Activated CD8-positive, alpha-beta memory T cell treated with anti-CD3 and anti-CD28 coated beads, Interleukin-2, amount 50 U/mL, for 48 hours (primary cell): ENCODE results near the gene PHYKPL.
A peak's percentile ranks its signal among the peaks of the same experiment; 100 is the strongest.

Experiments used
- DNase-seq: peaks from one replicate; pipeline ENCODE4 v3.0.0-alpha.2; 2020

The PHYKPL gene

DNA sequence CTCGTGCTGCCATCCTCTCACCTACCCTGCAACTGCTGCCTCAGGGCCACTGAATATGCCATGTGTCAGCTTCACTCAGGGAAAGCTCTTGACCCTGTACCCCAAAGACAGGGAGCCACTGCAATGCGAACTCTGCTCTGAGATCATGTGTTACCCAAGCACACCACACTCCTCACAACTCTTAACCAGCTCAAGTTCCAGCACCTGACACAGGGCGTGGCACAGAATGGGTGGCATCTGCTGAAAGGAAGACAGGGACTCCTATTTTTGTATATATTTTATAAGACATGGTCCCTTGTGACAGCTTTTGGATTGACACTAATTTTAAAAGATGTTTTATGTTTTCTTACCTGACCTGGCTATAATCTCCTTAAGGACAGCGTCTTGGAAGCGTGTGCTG, 10.7 kb downstream of the PHYKPL start:
- DNase-seq = no peak

DNA sequence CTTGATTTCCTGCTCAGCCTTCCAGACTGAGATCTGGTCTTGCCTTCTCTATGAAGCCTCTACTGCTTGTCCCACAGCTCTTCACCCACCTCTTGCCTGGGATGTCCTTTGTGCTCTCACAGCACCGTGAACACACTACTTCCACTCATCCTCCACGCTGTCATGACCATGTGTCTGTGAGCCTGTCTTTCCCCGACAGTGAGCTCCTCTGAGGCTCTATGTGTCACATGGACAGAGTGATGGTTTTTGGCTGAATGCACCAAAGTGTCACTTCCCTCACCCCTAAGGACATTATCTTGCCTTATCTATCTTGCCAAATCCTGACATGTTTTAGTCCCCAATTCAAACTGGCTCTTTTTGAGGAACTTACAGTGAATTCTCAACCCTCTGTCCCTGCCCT, 11.3 kb downstream of the PHYKPL start:
- DNase-seq = no peak

DNA sequence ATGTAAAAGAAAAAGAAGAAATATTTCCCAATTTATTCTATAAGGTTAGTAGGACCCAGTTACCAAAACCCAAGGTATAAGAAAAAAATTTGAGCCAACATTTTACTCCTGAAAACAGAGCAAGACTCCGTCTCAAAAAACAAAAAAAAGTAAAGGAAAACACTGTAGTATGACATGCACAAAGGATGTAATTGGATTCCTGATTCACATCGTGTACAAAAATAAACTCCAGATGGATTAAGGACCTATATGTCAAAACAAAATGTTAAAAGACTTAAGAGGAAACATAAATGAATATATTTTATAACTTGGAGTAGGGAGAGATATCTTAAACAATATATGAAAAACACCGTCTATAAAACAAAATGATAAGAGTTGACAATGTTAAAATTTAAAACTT, 13.8 kb downstream of the PHYKPL start:
- no peak for DNase-seq

- no peak for DNase-seq
Observed at GRCh38 chr5:178218237-178218776, 14.3 kb downstream of the PHYKPL start.

DNA sequence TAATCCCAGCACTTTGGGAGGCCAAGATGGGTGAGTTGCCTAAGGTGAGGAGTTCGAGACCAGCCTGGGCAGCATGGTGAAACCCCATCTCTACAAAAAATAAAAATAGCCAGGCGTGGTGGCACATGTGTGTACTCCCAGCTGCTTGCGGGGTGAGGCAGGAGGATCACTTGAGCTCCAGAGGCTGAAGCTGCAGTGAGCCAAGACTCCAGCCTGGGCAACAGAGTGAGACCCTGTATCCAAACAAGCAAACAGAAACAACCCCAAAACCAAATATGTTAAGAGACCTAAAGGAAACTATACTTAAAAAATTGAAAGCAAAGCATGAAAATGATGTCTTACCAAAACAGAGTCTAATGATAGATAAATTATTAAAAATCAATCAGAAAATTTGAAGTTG, 15.8 kb downstream of the PHYKPL start:
- DNase-seq = no peak

DNA sequence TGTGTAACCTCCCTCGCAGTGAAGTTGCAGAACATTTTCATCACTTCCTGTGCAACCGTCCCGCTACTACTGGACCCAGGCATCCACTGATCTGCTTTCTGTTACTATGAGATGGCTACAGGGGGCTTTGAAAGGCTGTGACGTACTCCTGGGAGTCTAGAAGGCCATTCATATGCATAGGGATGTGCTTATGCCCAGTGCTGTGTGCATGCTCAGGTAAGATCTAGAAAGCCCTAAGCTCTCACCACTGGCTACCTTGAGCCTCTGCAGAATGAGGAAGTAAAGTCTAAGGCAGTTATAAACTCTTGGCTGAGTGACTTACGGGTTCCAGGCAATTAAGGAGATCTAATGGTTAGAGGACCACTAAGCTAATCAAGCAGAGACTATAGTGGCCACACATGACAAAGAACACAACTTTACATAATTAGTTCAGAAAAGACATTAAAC, 16.5 kb downstream of the PHYKPL start:
- DNase-seq = no peak

DNA sequence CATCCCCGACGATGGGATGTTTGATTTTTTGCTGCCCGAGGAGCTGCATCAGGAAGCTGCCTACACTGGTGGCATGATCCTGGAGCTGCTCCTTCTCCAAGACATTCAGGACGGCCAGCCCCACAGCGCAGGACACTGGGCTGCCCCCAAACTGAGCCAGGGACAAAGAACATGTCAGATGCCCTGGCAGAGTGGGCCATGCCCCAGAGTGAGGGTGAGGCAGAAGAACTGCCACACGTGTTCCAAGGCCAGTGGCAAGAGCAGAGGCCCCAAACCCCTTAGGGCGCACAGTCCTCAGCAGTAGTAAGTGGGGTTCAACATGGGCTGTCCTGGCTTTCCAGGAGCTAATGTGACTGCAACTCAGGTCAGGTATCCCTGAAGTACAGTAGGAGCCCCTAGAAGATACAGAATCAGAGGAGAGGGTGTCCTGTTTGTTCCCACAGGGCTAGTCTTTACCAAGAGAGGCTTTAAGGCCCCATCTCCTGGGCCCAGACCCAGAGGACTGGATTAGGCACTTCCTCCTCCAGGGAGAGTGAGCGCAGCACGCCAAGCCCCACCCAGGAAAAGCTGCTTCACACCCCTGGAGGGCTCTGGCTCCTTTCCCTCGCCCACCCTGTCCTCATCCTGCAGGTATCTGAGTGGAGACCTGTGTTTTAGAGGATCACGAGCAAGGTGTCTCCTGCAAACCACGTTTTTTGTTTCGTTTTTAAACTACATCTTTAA, 17.2 kb downstream of the PHYKPL start:
- peak; percentile 61 for DNase-seq

- peak; percentile 60 for DNase-seq
Observed at GRCh38 chr5:178214160-178214803, 18.3 kb downstream of the PHYKPL start.

- no peak for DNase-seq
Observed at GRCh38 chr5:178213748-178214151, 18.9 kb downstream of the PHYKPL start.

GRCh38 chr5:178213003-178213461, 19.6 kb downstream of the PHYKPL start:
- peak; percentile 68 for DNase-seq

DNA sequence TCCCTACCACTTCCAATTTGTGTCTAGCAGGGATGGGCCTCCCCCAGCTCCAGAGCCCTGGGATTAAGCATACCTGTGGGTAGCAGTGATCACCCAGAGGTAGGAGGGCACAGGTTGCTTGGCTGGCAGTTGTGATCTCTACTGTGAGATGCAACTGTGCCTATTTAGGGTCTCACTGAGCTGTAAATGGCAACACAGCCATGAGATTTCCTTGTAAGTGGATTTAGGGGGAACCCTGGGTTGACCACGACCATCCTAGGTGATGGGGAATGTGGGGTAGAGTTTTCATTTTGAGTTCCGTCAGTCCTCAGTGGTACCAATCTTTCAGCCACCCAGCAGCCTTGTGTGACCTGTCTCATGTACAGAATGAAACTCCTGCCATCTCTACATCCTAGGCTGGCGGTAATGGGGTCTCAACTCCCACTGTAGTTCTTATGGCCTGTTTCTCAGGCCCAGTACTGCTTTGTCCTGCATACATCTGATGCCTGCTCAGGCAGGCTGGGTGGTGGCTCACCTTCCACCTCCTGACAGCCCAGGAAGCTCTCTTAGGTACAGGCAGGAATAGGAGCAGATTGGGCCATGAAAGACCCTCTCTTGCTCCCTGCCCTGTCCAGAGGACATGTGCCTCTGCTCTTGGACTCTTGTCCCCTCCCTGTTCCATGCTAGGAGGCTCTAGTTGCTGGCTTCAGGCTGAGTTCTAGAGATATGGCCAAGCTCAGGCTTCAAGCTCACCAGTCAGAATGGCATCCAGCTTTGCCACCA, 20.2 kb downstream of the PHYKPL start:
- DNase-seq = no peak

- DNase-seq = peak; percentile 60
Observed at GRCh38 chr5:178211095-178212048, 21.2 kb downstream of the PHYKPL start.

DNA sequence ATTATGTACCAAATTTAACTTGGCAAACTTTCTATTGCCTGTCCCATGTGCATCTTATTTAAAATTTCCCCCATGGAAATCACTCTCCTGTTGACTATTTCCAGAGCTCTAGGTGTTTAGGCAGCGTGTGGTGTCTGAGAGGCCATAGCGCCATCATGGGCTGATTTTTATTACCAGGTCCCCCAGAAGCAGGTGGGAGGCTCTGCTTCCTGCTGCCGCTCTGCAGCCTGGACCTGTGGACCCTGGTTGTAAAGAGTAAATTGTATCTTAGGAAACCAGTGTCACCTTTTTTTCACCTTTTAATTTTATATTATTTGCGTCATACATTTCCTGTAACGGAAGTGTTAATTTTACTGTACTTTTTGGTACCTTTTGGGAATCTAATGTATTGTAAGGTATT, 21.9 kb downstream of the PHYKPL start:
- DNase-seq = no peak

DNA sequence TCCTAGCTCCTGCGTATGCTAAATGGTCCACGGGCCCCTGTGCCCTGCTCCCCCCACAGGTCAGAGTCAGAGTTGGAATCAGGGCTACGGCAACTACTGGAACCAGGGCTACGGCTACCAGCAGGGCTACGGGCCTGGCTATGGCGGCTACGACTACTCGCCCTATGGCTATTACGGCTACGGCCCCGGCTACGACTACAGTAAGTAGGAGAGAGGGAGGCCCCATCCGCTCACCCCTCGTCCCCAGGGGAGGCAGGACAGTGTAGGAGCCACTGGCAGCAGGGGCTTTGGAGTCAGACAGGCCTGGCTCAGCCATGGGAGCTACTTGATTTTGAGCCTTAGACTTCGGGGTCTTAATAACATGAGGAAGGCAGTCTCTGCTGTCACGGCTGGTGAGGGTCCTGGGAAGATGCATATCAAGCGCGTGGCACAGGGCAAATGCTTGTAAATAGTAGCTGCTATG, 22.5 kb downstream of the PHYKPL start:
- DNase-seq = no peak

DNA sequence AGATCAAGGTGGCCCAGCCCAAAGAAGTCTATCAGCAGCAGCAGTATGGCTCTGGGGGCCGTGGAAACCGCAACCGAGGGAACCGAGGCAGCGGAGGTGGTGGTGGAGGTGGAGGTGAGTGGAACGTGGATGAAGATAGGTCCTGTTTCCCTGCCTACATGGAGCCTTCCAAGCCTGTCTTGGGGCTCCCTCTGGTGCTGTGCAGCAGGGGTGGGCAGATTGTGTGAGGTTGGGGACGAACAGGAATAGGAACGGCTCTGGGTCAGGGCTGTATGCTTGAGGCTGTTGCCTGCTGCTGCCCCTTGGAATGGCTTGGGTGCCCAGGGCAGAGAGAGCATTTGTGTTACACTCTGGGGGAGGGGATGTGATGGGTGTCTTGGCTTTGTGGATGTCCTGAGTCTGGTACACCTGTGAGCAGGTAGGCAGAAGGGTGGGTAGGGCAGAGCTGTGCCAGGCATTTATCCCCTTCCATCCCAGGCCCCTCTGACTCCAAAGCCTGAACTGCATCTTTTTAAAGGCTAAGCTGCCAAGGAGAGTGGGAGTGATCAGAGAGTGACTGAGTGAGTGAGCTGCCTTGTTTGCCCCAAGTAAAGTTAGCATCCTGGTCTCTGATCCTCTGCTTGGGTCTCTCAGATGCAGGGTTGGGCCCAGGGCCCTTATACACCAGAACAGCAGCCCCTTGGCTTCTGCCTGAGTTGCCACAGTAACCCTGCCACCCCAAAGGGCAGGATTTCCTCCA, 23.1 kb downstream of the PHYKPL start:
- DNase-seq = no peak

DNA sequence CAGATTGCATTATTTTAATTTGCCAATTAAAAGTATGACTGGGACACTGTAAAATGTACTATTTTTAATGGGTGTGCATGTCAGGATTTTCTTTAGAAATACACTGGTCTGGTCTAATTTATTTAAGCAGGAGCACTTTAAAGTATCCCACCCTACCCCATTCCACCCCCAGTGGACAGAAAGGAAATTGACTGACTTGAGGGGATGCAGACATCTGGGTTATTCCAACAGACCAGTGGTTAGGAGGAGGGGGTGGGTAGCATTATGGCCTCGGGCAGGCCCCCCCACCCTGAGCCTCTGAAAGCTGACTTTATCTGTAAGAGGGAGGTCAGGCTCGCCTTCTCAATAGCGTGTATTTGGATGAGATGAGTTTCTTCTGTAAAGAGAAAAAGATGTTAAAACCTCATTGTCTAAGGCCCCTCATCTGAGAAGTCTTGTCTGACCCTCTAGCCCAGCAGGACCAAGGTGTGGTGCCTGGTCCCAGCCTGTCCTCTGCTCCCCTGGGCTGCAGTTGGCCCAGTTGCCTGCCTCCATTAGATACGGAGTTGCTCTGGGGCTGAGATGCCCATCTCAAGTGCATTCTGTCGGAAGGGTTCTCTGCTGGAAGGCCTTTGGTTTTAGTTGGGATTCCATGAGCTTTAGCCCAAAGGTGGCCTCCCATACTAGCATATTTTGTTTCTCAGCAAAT, 23.9 kb downstream of the PHYKPL start:
- no peak for DNase-seq

DNA sequence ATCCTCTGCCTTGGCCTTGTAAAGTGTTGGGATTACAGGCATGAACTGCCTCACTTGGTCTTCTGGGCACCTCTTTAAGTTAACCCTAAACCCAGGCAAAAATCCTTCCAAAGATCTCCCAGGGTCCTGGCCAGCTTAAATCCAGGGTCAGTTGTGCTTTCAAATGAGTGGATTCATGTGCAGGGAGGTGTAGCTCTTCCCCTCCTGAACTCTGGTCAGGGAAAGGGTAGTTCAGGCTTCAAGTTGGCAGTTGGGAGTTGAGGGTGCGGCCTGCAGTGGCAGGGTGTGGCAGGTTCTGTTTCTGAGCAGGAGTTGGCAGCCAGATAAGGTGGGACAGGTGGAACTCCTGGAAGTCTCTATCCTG, 24.7 kb downstream of the PHYKPL start:
- DNase-seq = no peak

- peak; percentile 48 for DNase-seq
Observed at GRCh38 chr5:178207183-178207916, 25.3 kb downstream of the PHYKPL start.

DNA sequence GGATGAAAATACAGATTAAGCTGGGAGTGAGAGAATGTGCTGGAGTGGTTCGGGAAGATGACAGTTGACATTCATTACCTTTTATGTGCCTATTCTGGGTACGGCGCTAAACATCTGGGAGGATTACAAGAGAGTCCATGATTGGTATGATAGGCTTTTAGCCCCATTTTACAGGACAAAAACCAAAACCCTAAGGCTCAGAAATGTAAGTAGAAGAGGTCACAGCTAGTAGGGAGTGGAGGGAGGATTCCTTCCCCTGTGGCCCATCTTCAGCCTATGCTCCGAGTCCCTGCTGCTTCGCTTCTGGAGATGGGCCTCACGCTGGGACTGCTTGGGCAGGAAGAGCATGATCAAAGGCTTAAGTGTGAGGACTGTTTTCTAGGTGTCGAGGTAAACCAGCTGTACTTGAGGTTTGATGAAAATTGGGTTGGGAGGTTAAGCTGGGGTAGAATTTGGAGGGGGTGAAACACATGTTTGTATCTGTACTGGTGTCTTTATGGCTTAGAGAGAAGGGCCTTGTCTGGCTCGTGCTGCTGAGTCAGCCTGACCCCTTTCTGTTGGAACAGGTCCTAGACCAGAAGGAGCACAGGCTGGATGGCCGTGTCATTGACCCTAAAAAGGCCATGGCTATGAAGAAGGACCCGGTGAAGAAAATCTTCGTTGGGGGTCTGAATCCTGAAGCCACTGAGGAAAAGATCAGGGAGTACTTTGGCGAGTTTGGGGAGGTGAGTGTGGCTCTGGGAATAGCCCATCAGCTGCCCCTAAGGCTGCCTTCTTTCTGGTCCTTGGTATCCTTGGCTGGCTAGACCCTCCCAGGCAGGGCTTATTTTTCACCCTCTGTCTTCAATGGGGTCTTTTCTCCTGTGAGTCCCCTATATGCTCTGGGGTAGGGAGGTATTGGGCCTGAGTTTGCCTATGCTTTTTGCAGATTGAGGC, 26.2 kb downstream of the PHYKPL start:
- no peak for DNase-seq
